Osteocyte (in vitro differentiated cells): ENCODE data around the gene CHST3. TPM values are rescaled to one million over a fixed set of nuclear protein-coding genes. Genes with fewer than 3 reads are reported as not detected.
A peak's percentile ranks its signal among the peaks of the same experiment; 100 is the strongest.

Experiments
- DNase-seq: peaks from one replicate; pipeline ENCODE4 v3.0.0; 2021; ENCODE audit warnings: mixed read lengths; ENCODE audit not compliant: unreplicated experiment; ENCODE audit errors: extremely low spot score
- H3K27ac Mint-ChIP-seq: one replicate; pipeline ENCODE4 v1.8.0; 2021; ENCODE audit warnings: mild to moderate bottlenecking, mixed read lengths; ENCODE audit not compliant: unreplicated experiment
- H3K27me3 Mint-ChIP-seq: one replicate; pipeline ENCODE4 v1.8.0; 2021; ENCODE audit warnings: mixed read lengths; ENCODE audit not compliant: unreplicated experiment
- H3K36me3 Mint-ChIP-seq: one replicate; pipeline ENCODE4 v1.8.0; 2021; ENCODE audit warnings: mixed read lengths; ENCODE audit not compliant: unreplicated experiment
- H3K4me1 Mint-ChIP-seq: one replicate; pipeline ENCODE4 v1.8.0; 2021; ENCODE audit warnings: mixed read lengths; ENCODE audit not compliant: unreplicated experiment
- H3K4me3 Mint-ChIP-seq: one replicate; pipeline ENCODE4 v1.8.0; 2021; ENCODE audit warnings: mild to moderate bottlenecking, moderate library complexity, mixed read lengths; ENCODE audit not compliant: unreplicated experiment
- H3K9me3 Mint-ChIP-seq: one replicate; pipeline ENCODE4 v1.8.0; 2021; ENCODE audit warnings: mixed read lengths; ENCODE audit not compliant: unreplicated experiment
- total RNA-seq: library from RNA; stranded (reverse); gene quantifications from 2 replicates; pipeline ENCODE4 v1.2.1, GENCODE V29; 2021
- TF ChIP-seq, protein P1 (sequence below): fragments of 200-600 bp; sonication (generic); IDR thresholded peaks from 2 replicates; pipeline ENCODE4 v1.5.0; 2021; ENCODE audit warnings: antibody characterized with exemption, mild to moderate bottlenecking, moderate library complexity

Gene CHST3
- total RNA-seq, 1 donor from 2014 or later = 35.0 TPM

DNA sequence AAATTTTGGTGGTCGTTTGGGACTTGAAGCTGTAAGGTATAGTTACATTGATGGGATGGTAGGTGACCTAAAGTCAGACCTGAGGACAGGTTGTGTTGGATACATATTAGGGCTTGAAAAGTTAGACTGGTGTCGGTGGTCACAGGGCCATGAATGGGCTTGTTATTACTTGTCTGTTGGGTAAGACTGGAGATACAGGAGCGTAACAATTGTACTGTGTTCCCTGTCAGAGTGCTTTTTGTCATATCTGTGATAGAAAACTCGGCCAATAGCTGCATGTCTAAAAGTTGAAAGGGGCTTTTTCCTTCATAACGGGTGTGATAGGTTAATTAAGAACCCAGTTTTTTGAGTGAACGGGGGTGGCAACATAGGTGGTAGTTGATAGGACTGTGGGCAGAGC is 13.5 kb upstream of the CHST3 start:
- peaks cover 32% of the 10 kb centered on the region for H3K9me3 Mint-ChIP-seq
- no peak for DNase-seq
- no peak overlapping the region for H3K27ac Mint-ChIP-seq
- no peak overlapping the region for H3K4me3 Mint-ChIP-seq
- TF ChIP-seq, protein P1, sequence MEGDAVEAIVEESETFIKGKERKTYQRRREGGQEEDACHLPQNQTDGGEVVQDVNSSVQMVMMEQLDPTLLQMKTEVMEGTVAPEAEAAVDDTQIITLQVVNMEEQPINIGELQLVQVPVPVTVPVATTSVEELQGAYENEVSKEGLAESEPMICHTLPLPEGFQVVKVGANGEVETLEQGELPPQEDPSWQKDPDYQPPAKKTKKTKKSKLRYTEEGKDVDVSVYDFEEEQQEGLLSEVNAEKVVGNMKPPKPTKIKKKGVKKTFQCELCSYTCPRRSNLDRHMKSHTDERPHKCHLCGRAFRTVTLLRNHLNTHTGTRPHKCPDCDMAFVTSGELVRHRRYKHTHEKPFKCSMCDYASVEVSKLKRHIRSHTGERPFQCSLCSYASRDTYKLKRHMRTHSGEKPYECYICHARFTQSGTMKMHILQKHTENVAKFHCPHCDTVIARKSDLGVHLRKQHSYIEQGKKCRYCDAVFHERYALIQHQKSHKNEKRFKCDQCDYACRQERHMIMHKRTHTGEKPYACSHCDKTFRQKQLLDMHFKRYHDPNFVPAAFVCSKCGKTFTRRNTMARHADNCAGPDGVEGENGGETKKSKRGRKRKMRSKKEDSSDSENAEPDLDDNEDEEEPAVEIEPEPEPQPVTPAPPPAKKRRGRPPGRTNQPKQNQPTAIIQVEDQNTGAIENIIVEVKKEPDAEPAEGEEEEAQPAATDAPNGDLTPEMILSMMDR = no peak
- H3K4me1 Mint-ChIP-seq = no peaks in the 10 kb centered on the region
- no peaks in the 10 kb centered on the region for H3K27me3 Mint-ChIP-seq
- H3K36me3 Mint-ChIP-seq = peaks cover 11% of the 10 kb centered on the region

DNA sequence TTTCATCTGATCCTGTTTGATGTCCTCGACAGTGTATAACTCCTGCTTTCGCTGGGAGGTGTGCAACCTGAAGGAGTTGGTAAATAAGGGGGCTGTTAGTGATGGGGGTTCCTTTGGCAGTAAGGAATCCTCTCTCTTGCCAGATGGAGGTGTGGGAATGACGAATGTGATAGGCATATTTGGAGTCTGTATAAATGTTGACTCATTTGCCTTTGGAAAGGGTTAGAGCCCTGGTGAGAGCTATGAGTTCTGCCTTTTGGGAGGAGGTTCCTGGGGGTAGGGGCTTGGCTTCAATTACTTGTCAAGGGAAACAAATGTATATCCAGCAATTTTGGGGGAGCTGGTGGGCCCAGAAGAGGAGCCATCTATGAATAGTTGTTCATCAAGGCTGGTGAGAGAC is 11.4 kb upstream of the CHST3 start:
- peaks cover 4% of the 10 kb centered on the region for H3K36me3 Mint-ChIP-seq
- DNase-seq = no peak
- no peak overlapping the region for H3K4me3 Mint-ChIP-seq
- TF ChIP-seq, protein P1 = no peak
- peaks cover 4% of the 10 kb centered on the region for H3K4me1 Mint-ChIP-seq
- H3K9me3 Mint-ChIP-seq = peaks cover 15% of the 10 kb centered on the region
- H3K27ac Mint-ChIP-seq = no peak overlapping the region
- H3K27me3 Mint-ChIP-seq = no peaks in the 10 kb centered on the region

DNA sequence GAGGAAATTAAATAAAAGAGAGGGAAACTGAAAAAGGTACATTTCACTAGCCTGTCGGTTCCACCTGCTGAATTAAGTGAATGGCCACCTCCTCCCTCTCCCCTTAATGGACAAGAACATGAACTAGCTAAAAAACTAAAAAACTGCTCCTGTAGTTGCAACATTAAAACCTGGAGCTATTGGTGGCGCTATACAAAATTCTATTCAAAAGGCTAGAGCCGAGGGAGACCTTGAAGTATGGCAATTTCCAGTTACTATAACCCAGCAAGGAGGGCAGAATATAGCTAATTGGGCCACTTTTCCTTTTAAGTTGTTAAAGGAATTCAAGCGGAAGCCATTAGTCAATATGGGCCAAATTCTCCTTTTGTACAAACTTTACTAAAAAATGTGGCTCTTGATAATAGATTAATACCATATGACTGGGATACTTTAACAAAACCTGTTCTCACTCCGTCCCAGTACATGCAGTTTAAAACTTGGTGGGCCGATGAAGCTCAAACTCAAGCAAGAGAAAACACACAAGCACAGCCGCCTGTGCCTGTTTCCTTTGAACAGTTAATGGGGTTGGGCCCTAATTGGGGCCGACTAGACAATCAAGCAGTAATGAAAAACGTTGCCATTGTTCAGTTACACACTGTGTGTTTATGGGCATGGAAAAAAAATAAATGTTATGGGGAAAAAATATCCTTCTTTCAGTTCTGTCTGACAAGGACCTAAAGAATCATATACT is 6.5 kb upstream of the CHST3 start:
- no peaks in the 10 kb centered on the region for H3K27me3 Mint-ChIP-seq
- H3K27ac Mint-ChIP-seq = no peak overlapping the region
- H3K4me1 Mint-ChIP-seq = peaks cover 4% of the 10 kb centered on the region
- TF ChIP-seq, protein P1 = peak; percentile 19
- no peak for DNase-seq
- H3K4me3 Mint-ChIP-seq = no peak overlapping the region
- peaks cover 9% of the 10 kb centered on the region for H3K9me3 Mint-ChIP-seq
- peaks cover 4% of the 10 kb centered on the region for H3K36me3 Mint-ChIP-seq

DNA sequence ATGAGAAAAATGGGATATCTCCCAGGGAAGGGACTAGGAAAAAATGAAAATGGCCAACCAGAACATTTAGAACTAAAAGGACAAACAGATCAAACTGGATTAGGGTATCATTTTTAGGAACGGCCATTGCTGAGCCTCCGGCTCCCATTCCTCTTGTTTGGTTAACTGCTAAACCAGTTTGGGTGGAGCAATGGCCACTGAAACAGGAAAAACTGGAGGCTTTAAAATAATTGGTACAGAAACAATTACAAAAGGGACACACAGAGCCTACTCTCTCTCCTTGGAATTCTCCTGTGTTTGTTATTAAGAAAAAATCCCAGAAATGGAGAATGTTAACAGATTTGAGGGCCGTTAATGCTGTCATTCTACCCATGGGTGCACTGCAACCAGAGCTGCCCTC is 4.7 kb upstream of the CHST3 start:
- peaks cover 8% of the 10 kb centered on the region for H3K4me1 Mint-ChIP-seq
- no peak overlapping the region for H3K4me3 Mint-ChIP-seq
- TF ChIP-seq, protein P1 = no peak
- no peaks in the 10 kb centered on the region for H3K27me3 Mint-ChIP-seq
- H3K27ac Mint-ChIP-seq = no peak overlapping the region
- peaks cover 4% of the 10 kb centered on the region for H3K36me3 Mint-ChIP-seq
- peaks cover 8% of the 10 kb centered on the region for H3K9me3 Mint-ChIP-seq
- DNase-seq = no peak

DNA sequence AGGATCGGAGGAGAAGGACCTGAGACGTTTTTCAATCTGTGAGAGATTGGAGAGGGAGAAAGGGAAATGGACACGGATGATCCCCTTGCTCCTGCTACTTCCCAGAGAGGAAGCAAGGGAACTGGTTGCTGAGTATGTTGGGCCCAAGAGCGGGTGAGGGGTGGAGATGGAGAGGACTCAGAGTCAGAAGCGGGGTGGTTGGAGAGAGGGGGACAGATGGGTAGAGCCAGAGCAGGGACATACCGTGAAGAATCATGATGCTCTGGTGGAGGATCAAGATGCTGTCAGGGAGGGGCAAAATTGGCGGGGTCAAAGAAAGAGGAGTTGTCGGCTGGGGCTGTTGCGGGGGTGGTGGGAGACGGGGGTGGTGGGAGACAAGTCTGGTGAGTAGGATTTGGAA is 2.4 kb upstream of the CHST3 start:
- Mint-ChIP-seq H3K27me3 (no peaks in the 10 kb centered on the region), H3K27ac (no peak overlapping the region), H3K4me3 (no peak overlapping the region), H3K4me1 (peaks cover 24% of the 10 kb centered on the region), H3K9me3 (no peaks in the 10 kb centered on the region), H3K36me3 (no peaks in the 10 kb centered on the region)
- no peak for DNase-seq
- TF ChIP-seq, protein P1 = no peak
